SK-N-SH (cell line): ENCODE results near the gene RPIA.

Source experiments
- EP300 ChIP-seq, 2 experiments: IDR thresholded peaks; 2 replicates each; pipeline versions ENCODE4 v1.4.0 to v1.6.1; 2012; ENCODE audit warnings: borderline replicate concordance in 1 of 2, low read depth in 1 of 2, low read length in 1 of 2
- TF ChIP-seq, protein P1 (sequence below): fragments of 200-600 bp; sonication (generic); IDR thresholded peaks from 2 replicates; pipeline ENCODE4 v1.6.1; 2017; ENCODE audit warnings: antibody characterized with exemption, mild to moderate bottlenecking, moderate library complexity

GRCh38 chr2:88711289-88711688 lies 19.8 kb downstream of the RPIA start:
- TF ChIP-seq, protein P1, sequence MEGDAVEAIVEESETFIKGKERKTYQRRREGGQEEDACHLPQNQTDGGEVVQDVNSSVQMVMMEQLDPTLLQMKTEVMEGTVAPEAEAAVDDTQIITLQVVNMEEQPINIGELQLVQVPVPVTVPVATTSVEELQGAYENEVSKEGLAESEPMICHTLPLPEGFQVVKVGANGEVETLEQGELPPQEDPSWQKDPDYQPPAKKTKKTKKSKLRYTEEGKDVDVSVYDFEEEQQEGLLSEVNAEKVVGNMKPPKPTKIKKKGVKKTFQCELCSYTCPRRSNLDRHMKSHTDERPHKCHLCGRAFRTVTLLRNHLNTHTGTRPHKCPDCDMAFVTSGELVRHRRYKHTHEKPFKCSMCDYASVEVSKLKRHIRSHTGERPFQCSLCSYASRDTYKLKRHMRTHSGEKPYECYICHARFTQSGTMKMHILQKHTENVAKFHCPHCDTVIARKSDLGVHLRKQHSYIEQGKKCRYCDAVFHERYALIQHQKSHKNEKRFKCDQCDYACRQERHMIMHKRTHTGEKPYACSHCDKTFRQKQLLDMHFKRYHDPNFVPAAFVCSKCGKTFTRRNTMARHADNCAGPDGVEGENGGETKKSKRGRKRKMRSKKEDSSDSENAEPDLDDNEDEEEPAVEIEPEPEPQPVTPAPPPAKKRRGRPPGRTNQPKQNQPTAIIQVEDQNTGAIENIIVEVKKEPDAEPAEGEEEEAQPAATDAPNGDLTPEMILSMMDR = no peak
- TF ChIP-seq EP300 (IDR thresholded peaks at IDR 0.05; ENCODE audit: borderline replicate concordance in 1 of 2, low read depth in 1 of 2, low read length in 1 of 2) = no peak
